K562 (cell line): Measurements from ENCODE around the gene POU2F1. TPM values are rescaled to one million over a fixed set of nuclear protein-coding genes. Genes with fewer than 3 reads are reported as not detected.

Source experiments
- CCAR2 ChIP-seq: fragments of 200-400 bp; formaldehyde crosslinking; IDR thresholded peaks from 2 replicates; pipeline ENCODE4 v1.6.1; 2017; ENCODE audit warnings: mild to moderate bottlenecking, low read depth, low read length
- RAD21 ChIP-seq, 2 experiments: fragments of 250-450 bp in 1 of 2; fragments of 450-650 bp in 1 of 2; sonication (Bioruptor Pico) in 1 of 2; formaldehyde crosslinking in 1 of 2; IDR thresholded peaks in 1 of 2; conservative IDR thresholded peaks in 1 of 2; 2 replicates each; pipeline versions ENCODE4 v1.4.0 to v1.8.0; 2020 to 2022; ENCODE audit warnings: mild to moderate bottlenecking in 2 of 2, moderate library complexity in 1 of 2
- RBM34 ChIP-seq: fragments of 200-400 bp; formaldehyde crosslinking; IDR thresholded peaks from 2 replicates; pipeline ENCODE4 v1.6.1; 2018; ENCODE audit warnings: low read length, borderline replicate concordance; ENCODE audit not compliant: insufficient read depth
- SNIP1 ChIP-seq: fragments of 450-650 bp; IDR thresholded peaks from 2 replicates; pipeline ENCODE4 v1.7.1; 2017; ENCODE audit warnings: low read depth, mild to moderate bottlenecking
- TFAP4 ChIP-seq: sonication (generic); formaldehyde crosslinking; IDR thresholded peaks from 2 replicates; pipeline ENCODE4 v1.8.0; 2022; ENCODE audit warnings: missing genetic modification reagents, mild to moderate bottlenecking, moderate library complexity, borderline replicate concordance
- TOE1 ChIP-seq, 2 experiments: fragments of 450-650 bp in 1 of 2; sonication (generic) in 1 of 2; formaldehyde crosslinking in 1 of 2; IDR thresholded peaks; 2 replicates each; pipeline versions ENCODE4 v1.7.1 to v1.8.0; 2016 to 2022; ENCODE audit warnings: borderline replicate concordance in 2 of 2, mild to moderate bottlenecking in 2 of 2, antibody characterized with exemption in 1 of 2, inconsistent platforms in 1 of 2, low read depth in 1 of 2, missing genetic modification reagents in 1 of 2, moderate library complexity in 1 of 2
- ZNF407 ChIP-seq: fragments of 450-650 bp; IDR thresholded peaks from 2 replicates; pipeline ENCODE4 v1.6.1; 2016; ENCODE audit warnings: low read depth
- ZNF41 ChIP-seq: fragments of 250-450 bp; sonication (Bioruptor Pico); conservative IDR thresholded peaks from 2 replicates; pipeline ENCODE4 v1.4.0; 2020; ENCODE audit warnings: mild to moderate bottlenecking
- ZNF436 ChIP-seq: fragments of 250-450, 450-650 bp; sonication (Bioruptor Pico); formaldehyde crosslinking; IDR thresholded peaks from 2 replicates; pipeline ENCODE4 v1.7.0; 2020; ENCODE audit warnings: mild to moderate bottlenecking
- ZNF609 ChIP-seq: sonication (generic); formaldehyde crosslinking; IDR thresholded peaks from 2 replicates; pipeline ENCODE4 v1.8.1; 2023; ENCODE audit warnings: missing genetic modification reagents, mild to moderate bottlenecking, borderline replicate concordance
- polyA plus RNA-seq, 8 experiments: library from polyadenylated mRNA; depleted of rRNA in 4 of 8; stranded (reverse) in 5 of 8; unstranded in 3 of 8; fragments of >200 nt; fragmentation: Nextera tagmentation in 2 of 8; fragmentation: Illumina TruSeq in 1 of 8; extraction: Ambion mirVana in 2 of 8; extraction: Trizol in 1 of 8; gene quantifications; 2 replicates each; pipeline versions ENCODE4 v1.2.1 to v1.2.3, GENCODE V29; 2011 to 2014; ENCODE audit warnings: inconsistent platforms in 1 of 8, missing spikeins in 1 of 8
- total RNA-seq, 7 experiments: library from RNA; depleted of rRNA in 6 of 7; stranded (reverse); fragments of >200 nt in 6 of 7; fragmentation: Illumina TruSeq in 2 of 7; extraction: Trizol in 2 of 7; gene quantifications; 2 replicates each; pipeline versions ENCODE4 v1.2.1 to v1.2.3, GENCODE V29; 2011 to 2021; ENCODE audit warnings: low replicate concordance in 1 of 7

POU2F1 gene
- total and polyA plus RNA-seq, 9 of the 15 experiments (the other 6 are each of a cell fraction or from before 2014, with no cell fraction given), result 2.6 to 22.3 (median 8.8) TPM

GRCh38 chr1:167442142-167442848, 221.6 kb downstream of the POU2F1 start (continued):
- TF ChIP-seq TOE1 (IDR thresholded peaks at IDR 0.05; ENCODE audit: borderline replicate concordance), result 0 out of 2 replicates have a peak, but pooled peaks have one; percentile 30
- TF ChIP-seq TOE1 (CRISPR knock-in tag; IDR thresholded peaks at IDR 0.05; ENCODE audit: borderline replicate concordance, low read depth), result no peak
- TF ChIP-seq ZNF436 (CRISPR knock-in tag), result no peak
- TF ChIP-seq RAD21 (CRISPR knock-in tag; conservative IDR thresholded peaks at IDR 0.05 in 1 of 2, IDR thresholded peaks at IDR 0.05 in 1 of 2), result peak; percentile 99 to 100
- TF ChIP-seq ZNF407, result no peak
- TF ChIP-seq ZNF609 (CRISPR knock-in tag), result no peak
- TF ChIP-seq SNIP1, result no peak
- peak; percentile 81; the same call in 1 of the 2 replicates for TF ChIP-seq TFAP4
- TF ChIP-seq CCAR2, result no peak
- no peak for TF ChIP-seq ZNF41
- no peak for TF ChIP-seq RBM34
